HK-2 (cell line): ENCODE measurements around the gene SNRPE.

ENCODE experiments used
- DNase-seq: peaks from one replicate; pipeline ENCODE4 v3.0.0-alpha.2; 2018; ENCODE audit not compliant: unreplicated experiment

SNRPE gene

DNA sequence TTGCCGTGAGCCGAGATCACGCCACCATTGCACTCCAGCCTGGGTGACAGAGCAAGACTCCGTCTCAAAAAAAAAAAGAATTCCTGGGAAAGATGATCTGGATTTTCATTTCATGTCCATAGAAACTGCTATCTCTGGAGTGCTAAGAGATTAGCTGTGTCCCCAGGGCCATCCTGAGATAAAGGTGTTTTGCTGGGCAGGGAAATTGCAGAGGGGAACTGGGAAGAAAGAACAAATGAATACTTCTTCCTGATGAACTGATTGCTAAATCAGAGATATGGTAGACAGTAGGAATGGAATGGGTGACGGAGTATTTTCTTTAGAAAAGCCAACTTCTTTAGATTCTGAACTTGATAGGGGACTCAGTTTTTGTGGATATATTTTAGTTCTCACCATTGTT lies 19.2 kb downstream of the SNRPE start:
- no peak for DNase-seq

DNA sequence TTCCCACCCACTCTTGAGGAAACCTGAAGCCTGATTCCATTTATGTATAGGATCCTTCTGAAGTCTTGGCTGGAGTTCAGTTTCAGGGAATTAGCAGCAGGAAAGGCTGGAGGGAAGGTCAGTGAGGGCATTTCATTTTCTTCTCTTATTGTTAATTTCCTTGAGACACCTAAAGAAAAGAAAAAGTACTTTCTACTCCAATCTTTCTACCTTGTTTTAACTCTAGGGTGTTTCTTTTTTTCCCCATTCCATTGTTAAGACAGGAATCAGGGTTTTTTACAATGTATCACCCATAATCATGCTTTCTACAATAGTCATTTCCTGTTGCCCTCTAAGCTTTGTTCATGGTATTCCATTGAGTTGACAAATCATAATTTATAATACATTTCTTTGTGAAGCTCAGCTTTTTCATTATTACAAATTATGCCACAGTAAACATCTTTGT lies 27.4 kb downstream of the SNRPE start:
- DNase-seq: no peak

DNA sequence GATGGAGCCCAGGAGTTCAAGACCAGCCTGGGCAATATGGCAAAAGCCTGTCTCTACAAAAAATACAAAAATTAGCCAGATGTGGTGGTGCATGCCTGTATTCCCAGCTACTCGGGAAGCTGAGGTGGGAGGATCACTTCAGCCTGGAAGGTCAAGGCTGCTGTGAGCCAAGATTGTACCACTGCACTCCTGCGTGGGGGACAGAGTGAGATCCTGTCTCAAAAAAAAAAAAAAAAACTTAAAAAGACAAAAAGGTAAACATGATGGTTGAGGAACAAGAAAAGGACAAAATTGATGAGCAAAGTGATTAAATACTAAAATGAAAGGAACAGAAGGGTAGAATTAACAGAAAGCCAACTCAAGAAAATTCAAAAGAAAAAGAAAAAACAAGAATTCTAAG lies 30.6 kb downstream of the SNRPE start:
- no peak for DNase-seq

DNA sequence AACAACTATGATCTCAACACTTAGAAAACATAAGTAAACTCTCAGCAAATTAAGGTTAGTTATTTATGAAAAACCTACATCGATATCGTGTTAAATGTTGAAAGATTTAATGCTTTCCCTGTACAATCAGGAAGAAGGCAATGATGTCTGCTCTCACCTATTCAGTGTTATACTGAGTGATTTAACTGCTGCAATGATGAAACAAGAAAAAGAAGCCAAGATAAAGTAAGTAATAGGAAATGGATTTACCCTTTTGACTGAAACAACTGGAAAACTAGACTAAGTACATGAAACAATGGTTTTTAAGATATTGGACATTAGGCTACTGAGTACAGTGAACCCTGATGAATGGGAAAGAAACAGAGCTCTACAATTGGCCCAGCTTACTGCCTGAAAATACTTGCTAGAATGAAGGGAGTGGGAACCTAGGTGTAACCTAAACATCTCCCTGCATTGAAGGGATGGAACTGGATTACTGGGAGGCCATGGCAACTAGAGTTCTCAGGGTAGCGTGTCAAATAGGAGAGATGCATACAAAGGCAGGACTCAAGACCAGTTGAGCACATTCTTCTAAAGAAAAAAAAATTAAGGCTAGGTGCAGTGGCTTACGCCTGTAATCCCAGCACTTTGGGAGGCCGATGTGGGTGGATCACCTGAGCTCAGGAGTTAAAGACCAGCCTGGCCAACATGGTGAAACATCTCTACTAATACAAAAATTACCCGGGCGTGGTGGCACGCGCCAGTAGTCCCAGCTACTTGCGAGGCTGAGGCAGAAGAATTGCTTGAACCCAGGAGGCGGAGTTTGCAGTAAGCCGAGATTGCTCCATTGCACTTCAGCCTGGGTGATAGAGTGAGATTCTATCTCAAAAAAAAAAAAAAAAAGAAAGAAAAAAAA lies 37.3 kb downstream of the SNRPE start:
- no peak for DNase-seq

DNA sequence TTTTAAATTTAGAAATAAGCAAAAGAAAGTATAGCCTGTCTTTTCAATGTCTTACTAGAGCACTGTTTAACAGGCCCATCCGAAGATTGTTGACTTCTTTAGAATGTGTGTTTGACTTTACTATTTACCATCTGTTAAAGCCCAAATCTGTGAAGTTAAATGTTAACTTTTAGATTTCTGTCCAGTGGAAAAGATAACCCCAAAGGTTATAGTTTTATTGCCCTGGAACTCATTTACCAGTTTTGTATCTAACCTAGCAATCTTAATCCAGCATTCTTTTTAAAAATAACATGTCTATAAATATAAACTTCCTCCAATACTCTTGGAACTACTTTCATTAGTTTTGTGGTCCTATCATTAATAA lies 37.9 kb downstream of the SNRPE start:
- no peak for DNase-seq

DNA sequence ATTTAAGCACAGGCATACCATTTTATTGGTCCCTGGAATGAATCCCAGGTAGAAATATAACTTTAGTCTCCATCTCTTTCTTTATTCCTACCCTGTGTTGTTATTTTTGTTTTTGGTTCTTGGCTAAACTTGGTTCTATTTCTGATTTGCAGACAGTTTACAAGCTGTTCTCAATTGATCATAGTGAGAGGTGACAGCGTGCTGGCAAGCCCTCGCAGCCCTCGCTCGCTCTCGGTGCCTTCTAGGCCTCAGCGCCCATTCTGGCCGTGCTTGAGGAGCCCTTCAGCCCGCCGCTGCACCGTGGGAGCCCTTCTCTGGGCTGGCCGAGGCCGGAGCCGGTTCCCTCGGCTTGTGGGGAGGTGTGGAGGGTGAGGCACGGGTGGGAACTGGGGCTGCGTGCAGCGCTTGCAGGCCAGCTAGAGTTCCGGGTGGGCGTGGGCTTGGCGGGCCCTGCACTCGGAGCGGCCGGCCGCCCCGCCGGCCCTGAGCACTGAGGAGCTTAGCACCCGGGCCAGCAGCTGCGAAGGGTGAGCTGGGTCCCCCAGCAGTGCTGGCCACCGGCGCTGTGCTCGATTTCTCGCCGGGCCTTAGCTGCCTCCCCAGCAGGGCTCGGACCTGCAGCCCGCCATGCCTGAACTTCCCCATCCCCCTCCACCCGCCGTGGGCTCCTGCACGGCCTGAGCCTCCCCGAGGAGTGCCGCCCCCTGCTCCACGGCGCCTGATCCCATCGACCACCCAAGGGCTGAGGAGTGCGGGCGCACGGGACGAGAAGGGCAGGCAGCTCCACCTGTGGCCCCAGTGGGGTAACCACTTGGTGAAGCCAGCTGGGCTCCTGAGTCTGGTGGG lies 38.7 kb downstream of the SNRPE start:
- no peak for DNase-seq

DNA sequence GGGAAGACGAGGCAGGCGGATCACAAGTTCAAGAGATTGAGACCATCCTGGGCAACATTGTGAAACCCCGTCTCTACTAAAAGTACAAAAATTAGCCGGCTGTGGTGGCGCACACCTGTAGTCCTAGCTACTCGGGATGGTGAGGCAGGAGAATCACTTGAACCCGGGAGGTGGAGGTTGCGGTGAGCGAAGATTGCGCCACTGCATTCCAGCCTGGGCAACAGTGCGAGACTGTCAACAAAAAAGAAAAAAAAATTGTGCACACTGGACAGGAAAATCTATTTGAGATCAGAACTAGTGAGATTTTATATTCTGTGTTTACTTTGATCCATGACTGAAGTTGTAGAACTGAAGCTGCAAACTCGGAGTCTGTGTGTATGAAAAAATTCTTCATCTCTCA lies 40.2 kb downstream of the SNRPE start:
- DNase-seq: no peak

DNA sequence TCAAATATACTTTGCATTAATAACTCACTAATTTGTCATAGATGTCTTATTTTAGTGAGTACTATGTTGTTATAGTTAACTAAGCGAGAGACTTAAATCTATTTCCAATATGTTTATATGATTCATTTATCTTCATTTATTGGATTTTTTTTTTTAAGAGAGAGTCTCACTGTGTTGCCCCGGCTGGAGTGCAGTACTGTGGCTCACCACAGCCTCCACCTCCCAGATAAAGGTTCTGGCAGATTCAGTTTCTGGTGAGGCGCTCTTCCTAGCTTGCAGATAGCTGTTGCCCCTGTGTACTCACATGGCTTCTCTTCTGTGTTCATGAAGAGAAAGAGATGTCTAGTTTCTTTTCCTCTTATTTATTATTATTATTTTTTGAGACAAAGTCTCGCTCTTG lies 43.9 kb downstream of the SNRPE start:
- no peak for DNase-seq

DNA sequence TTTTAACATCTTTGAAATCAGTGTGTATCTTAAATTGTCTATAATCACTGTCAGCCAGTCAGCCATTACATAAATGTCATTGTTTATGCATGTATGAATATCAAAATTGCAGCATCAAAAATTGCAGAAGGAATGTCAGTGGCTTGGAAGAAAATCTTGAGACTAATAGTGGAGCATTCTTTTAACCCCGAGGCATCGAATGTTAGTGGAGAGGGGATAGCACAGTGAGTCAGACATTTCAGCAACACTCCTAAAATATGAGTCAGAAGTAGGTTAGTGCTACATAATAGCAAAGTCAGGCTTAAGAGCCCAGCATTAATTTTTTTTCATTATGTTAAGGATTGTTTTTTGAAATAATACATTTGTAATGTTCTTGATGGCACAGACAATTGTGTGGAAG lies 45.5 kb downstream of the SNRPE start:
- DNase-seq: no peak

DNA sequence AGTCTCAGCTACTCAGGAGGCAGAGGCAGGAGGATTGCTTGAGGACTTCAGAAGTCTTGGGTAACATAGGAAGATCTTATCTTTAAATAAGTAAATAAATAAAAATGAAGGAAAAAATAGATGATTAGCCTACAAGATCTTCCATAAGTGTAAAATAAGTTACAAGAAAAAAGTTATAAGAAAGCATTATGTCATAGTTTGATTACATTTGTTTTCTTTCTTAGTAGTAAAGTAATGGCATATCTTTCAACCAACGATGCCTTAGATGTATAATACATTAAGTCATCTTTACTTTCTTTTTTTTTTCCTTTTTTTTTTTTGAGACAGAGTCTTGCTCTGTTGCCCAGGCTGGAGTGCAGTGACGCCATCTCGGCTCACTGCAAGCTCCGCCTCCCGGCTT lies 46.5 kb downstream of the SNRPE start:
- DNase-seq: no peak

DNA sequence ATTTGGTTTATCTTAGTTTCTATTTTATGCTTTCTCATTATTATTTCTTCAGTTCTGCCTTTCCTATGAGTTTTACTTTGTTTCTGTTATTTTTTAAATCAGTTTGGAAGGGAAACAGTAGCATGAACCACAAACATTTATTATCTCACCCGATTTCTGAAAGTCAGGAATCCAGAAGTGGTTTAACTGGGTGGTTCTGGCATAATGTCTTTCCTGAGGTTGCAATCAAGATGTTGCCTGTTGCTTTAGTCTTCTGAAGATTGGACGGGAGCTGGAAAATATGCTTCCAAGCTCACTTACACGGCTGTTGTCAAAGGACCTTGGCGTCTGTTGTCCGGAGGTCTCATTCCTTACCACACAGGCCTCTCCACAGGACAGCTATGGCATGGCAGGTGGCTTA lies 50.4 kb downstream of the SNRPE start:
- no peak for DNase-seq

DNA sequence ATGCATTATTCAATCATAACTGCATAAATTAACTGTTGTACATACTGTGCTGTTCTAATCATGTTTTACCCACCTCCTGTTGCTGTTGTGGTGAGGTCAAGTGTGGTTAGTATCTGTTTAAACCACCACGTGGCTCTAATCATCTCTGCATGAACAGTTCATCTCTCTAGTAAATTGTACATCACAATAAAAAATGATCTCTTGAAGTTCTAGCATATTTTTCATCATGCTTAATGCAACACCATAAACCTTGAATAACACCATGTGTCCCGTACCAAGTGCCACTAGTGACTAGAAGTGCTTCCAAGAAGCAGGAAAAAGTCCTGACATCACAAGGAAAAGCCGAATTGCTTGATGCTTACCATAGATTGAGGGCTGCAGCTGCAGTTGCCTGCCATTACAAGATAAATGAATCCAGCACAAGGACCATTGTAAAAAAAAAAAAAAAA lies 51.7 kb downstream of the SNRPE start:
- no peak for DNase-seq

DNA sequence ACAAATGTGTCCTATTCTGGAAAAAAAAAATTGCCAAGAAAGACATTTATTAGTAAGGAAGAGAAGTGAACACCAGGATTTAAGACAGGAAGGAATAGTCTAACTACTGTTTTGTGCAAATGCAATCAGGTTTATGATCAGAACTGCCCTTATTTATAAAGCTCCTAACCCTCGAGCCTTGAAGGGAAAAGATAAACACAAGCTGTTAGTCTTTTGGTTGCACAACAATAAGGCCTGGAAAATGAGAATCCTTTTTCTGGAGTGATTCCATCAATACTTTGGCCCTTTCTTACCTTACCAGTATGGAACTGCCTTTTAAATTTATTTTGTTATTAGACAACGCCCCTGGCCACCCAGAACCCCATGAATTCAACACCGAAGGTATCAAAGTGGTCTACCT lies 52.9 kb downstream of the SNRPE start:
- no peak for DNase-seq

DNA sequence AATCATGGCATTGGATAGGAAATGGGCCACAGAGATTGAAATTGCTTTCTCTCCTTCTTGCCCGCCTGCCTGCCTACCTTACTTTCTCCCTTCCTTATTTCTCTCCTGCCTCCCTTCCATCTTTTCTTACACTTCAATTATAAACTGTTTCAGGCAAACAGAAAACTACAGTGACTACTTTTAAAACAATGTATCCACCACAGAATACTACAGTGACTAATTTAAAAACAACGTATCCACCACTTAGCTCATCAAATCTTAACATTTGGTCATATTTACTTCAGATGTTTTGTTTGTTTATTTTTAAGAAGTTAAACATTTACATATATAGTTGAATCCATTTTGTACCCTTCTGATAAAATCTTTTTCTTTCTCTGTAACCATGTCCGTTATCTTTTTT lies 54.4 kb downstream of the SNRPE start:
- DNase-seq: no peak

DNA sequence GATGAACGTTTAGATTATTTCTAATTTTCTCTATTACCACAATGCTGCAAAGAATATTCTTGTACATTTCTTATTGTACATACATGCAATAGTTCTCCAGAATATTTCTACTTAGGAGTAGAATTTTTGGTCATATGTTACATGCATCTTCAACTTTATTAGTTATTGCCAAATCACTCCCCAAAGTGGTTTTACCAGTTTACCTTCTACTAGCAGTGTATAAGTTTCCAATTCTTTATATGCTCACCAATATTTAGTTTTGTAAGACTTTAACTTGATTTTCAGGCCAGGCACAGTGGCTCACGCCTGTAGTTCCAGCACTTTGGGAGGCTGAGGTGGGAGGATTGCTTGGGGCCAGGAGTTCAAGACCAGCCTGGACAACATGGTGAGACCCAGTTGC lies 55.4 kb downstream of the SNRPE start:
- no peak for DNase-seq
